Right lobe of liver (tissue), 4 donors: Measurements from ENCODE around the gene PGAP1.

Experiments used
- CTCF ChIP-seq, 4 donors: fragments of 200-600 bp in 3 of 4; fragments of 450-650 bp in 1 of 4; IDR thresholded peaks; one replicate each; pipeline versions ENCODE4 v1.5.1 to v1.8.0; 2016 to 2022; ENCODE audit warnings: antibody characterized with exemption in 4 of 4, mild to moderate bottlenecking in 2 of 4
- POLR2A ChIP-seq: fragments of 450-650 bp; IDR thresholded peaks from one replicate; pipeline ENCODE4 v1.6.1; 2017; ENCODE audit warnings: antibody characterized with exemption, mild to moderate bottlenecking
- donor health status: DM: no; HTN: no; CAD: no.
- donor health status: DM: no; HTN: no; CAD: no.
- donor health status: DM: no; HTN: yes; CAD: no.

GRCh38 chr2:196961889-196962288, 35.4 kb upstream of the PGAP1 start:
- no peak for TF ChIP-seq CTCF (IDR thresholded peaks at IDR 0.05)
- no peak for TF ChIP-seq POLR2A
